HepG2 (cell line): ENCODE measurements around the gene YTHDF1. TPM values are rescaled to one million over a fixed set of nuclear protein-coding genes. Genes with fewer than 3 reads are reported as not detected.

Experiments
- ATAC-seq: fragments of 200-7000 bp; cut with Tn5 transposase; 3 replicates; pipeline ENCODE4 v1.9.1; 2020; ENCODE audit warnings: mild to moderate bottlenecking, moderate library complexity
- BruUV-seq: library from RNA; stranded (reverse); fragments of 400-500 nt; replicated peaks from 2 replicates; lab custom pipeline; 2021; lab: Mats Ljungman, UMichigan
- CTCF ChIA-PET: fragments of 300-600 bp; formaldehyde crosslinking; extraction: SDS; loops from one replicate; lab custom pipeline; 2021; ENCODE audit warnings: low total read pairs, inconsistent platforms, low intra/inter-chr PET ratio; lab: Yijun Ruan, JAX
- POLR2A ChIA-PET: fragments of 350-600 bp; sonication (Branson Sonifier 250); formaldehyde crosslinking; loops from one replicate; lab custom pipeline; 2020; ENCODE audit warnings: antibody characterized with exemption, inconsistent platforms; lab: Yijun Ruan, JAX
- DNase-seq: peaks from one replicate; pipeline ENCODE4 v3.0.0-alpha.2; 2015; ENCODE audit warnings: low spot score
- FAIRE-seq: peaks from 3 replicates; lab custom pipeline; 2011; peaks lifted over from hg19 to GRCh38; lab: Jason Lieb, UNC
- H2AFZ ChIP-seq: one replicate; pipeline ENCODE4 v1.6.1; 2011; ENCODE audit warnings: low read length, inconsistent platforms
- H3K27ac ChIP-seq: fragments of 300-600 bp; 3 replicates; pipeline ENCODE4 v1.8.0; 2011; ENCODE audit warnings: mixed run types, mild to moderate bottlenecking, mixed read lengths, low read length, inconsistent platforms; ENCODE audit not compliant: insufficient read depth; ENCODE audit errors: extremely low read length
- H3K27me3 ChIP-seq, 2 experiments: fragments of 200-600 bp in 1 of 2; 2 replicates in 1 of 2; 3 replicates in 1 of 2; pipeline versions ENCODE4 v1.6.0 to v1.8.0; 2011; ENCODE audit warnings: low read length in 2 of 2, mild to moderate bottlenecking in 2 of 2, moderate library complexity in 2 of 2, inconsistent platforms in 1 of 2; ENCODE audit not compliant: insufficient read depth in 2 of 2, control insufficient read depth in 1 of 2
- H3K36me3 ChIP-seq, 2 experiments: fragments of 200-600 bp in 1 of 2; replicated peaks in 1 of 2; 2 replicates in 1 of 2; 3 replicates in 1 of 2; pipeline versions ENCODE4 v1.5.1 to v1.8.0; 2011; ENCODE audit warnings: low read length in 2 of 2, inconsistent platforms in 1 of 2; ENCODE audit not compliant: insufficient read depth in 2 of 2, control insufficient read depth in 1 of 2
- H3K4me1 ChIP-seq: 2 replicates; pipeline ENCODE4 v1.5.1; 2012; ENCODE audit warnings: low read length, inconsistent platforms; ENCODE audit not compliant: insufficient read depth
- H3K4me2 ChIP-seq: 2 replicates; pipeline ENCODE4 v1.6.0; 2011; ENCODE audit warnings: low read depth, low read length, inconsistent platforms
- H3K4me3 ChIP-seq, 3 experiments: fragments of 200-600 bp in 1 of 3; sonication (generic), shearing (Covaris generic) in 1 of 3; replicated peaks in 1 of 3; 2 replicates each; pipeline ENCODE4 v1.5.1; 2011 to 2016; ENCODE audit warnings: low read length in 3 of 3, inconsistent platforms in 2 of 3, low read depth in 2 of 3, mild to moderate bottlenecking in 2 of 3, control low read depth in 1 of 3, mixed read lengths in 1 of 3; ENCODE audit not compliant: insufficient read depth in 1 of 3
- H3K79me2 ChIP-seq: one replicate; pipeline ENCODE4 v1.6.1; 2011; ENCODE audit warnings: low read length, inconsistent platforms; ENCODE audit not compliant: insufficient read depth
- H3K9ac ChIP-seq: 2 replicates; pipeline ENCODE4 v1.6.0; 2011; ENCODE audit warnings: mild to moderate bottlenecking, low read depth, low read length, inconsistent platforms; ENCODE audit not compliant: insufficient read depth
- H3K9me3 ChIP-seq: 2 replicates; pipeline ENCODE4 v1.5.1; 2012; ENCODE audit warnings: mild to moderate bottlenecking, low read length
- H4K20me1 ChIP-seq: 2 replicates; pipeline ENCODE4 v1.6.0; 2011; ENCODE audit warnings: inconsistent platforms, mild to moderate bottlenecking, low read length, moderate library complexity; ENCODE audit not compliant: insufficient read depth
- KLF12 ChIP-seq: sonication (generic); formaldehyde crosslinking; IDR thresholded peaks from 2 replicates; pipeline ENCODE4 v1.4.0; 2020; ENCODE audit warnings: missing genetic modification reagents, borderline replicate concordance
- MAZ ChIP-seq, 2 experiments: sonication (generic) in 1 of 2; formaldehyde crosslinking in 1 of 2; IDR thresholded peaks; 2 replicates each; pipeline versions ENCODE4 v1.5.0 to v1.6.1; 2012 to 2020; ENCODE audit warnings: low read depth in 2 of 2, mild to moderate bottlenecking in 2 of 2, borderline replicate concordance in 1 of 2, improper control_type of control experiment in 1 of 2, low read length in 1 of 2, missing genetic modification reagents in 1 of 2, moderate library complexity in 1 of 2
- NFE2 ChIP-seq: sonication (generic); formaldehyde crosslinking; IDR thresholded peaks from 2 replicates; pipeline ENCODE4 v1.4.0; 2020; ENCODE audit warnings: missing genetic modification reagents
- ZC3H4 ChIP-seq: sonication (generic); formaldehyde crosslinking; IDR thresholded peaks from 2 replicates; pipeline ENCODE4 v1.4.0; 2020; ENCODE audit warnings: missing genetic modification reagents, borderline replicate concordance
- WGBS: methylation state at CpG from one replicate; pipeline ENCODE4 v1.1.6; 2017; ENCODE audit warnings: low lambda C conversion rate; 5-methylcytosine and 5-hydroxymethylcytosine counted together
- in situ Hi-C: cut with HindIII; loops from 2 replicates; pipeline ENCODE4 v1.10.0; 2017; ENCODE audit warnings: low pct_unique_long_range_greater_than_20kb; ENCODE audit not compliant: extremely low pct_ligation_motif_present
- intact Hi-C: fragments of 100-400 bp; cut with micrococcal nuclease; formaldehyde crosslinking; loops from one replicate; pipeline ENCODE4 v1.10.0; 2022; ENCODE audit not compliant: unreplicated experiment
- polyA plus RNA-seq, 8 experiments: library from polyadenylated mRNA; depleted of rRNA in 3 of 8; stranded (reverse) in 7 of 8; unstranded in 1 of 8; fragments of >200 nt; fragmentation: Illumina TruSeq in 4 of 8; extraction: Trizol in 4 of 8; gene quantifications; 2 replicates each; pipeline versions ENCODE4 v1.2.1 to v1.2.3, GENCODE V29; 2011 to 2016; ENCODE audit warnings: low read depth in 4 of 8, missing spikeins in 1 of 8, mixed read lengths in 1 of 8; ENCODE audit not compliant: insufficient read depth in 1 of 8
- total RNA-seq, 5 experiments: library from RNA; depleted of rRNA; stranded (reverse); fragments of >200 nt; fragmentation: Illumina TruSeq; extraction: Trizol; gene quantifications; 2 replicates each; pipeline ENCODE4 v1.2.3, GENCODE V29; 2016; ENCODE audit warnings: low read depth in 1 of 5
- TF ChIP-seq, protein P1 (sequence below): IDR thresholded peaks from 2 replicates; pipeline ENCODE4 v1.6.1; 2012; ENCODE audit warnings: low read length, improper control_type of control experiment
- TF ChIP-seq, protein P2 (sequence below): IDR thresholded peaks from 2 replicates; pipeline ENCODE4 v1.4.0; 2020; ENCODE audit warnings: mild to moderate bottlenecking, missing genetic modification reagents

The YTHDF1 gene
- total and polyA plus RNA-seq, 2 of the 13 experiments (the other 11 are each of a cell fraction or from before 2014, with no cell fraction given) = 34.5 to 37.7 TPM

DNA sequence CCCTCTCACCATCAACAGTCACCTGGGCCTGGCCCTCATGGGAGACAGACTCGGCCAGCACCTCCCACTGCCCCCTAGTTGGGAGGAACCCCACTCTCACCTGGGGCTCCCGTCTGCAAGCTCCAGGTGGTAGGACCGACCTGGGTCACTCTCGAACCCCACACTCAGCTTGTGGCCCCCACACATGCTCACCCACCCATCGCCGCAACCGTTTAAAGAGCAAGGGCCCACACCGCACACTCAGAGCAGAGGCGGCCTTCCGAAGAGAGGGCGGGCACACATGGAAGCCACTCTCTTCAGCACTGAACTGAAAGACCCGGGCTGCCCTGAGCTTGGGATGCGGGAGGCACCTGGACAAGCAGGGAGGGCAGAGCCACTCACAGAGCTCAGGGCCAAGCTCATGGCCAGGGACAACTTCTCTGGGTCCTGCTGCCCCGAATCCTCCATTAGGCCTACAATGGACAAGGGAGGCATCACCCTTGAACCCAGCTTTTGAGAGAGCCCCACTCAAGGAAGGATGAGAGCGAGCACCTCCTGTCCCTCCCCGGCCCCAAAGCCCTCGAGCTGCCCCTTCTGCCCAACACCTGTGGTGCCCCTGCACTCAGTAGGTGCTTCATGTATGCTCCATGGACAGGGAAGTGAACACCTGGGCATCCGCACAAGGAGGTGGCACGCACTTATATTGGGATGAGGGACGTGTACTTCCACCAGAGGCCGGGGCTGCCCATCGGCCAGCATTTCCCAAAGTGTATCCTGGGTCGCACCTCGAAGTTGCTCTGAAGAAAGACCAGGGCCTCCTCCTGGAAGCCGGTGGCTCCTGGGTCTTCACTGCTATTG lies 50.4 kb downstream of the YTHDF1 start:
- H3K4me3 ChIP-seq = no peak overlapping the region
- H3K9me3 ChIP-seq = no peaks in the 10 kb centered on the region
- H3K79me2 ChIP-seq = no peaks in the 10 kb centered on the region
- no peak overlapping the region for H2AFZ ChIP-seq
- H3K36me3 ChIP-seq = no peaks in the 10 kb centered on the region
- FAIRE-seq = no peak
- no peaks in the 10 kb centered on the region for H3K4me1 ChIP-seq
- TF ChIP-seq, protein P1, sequence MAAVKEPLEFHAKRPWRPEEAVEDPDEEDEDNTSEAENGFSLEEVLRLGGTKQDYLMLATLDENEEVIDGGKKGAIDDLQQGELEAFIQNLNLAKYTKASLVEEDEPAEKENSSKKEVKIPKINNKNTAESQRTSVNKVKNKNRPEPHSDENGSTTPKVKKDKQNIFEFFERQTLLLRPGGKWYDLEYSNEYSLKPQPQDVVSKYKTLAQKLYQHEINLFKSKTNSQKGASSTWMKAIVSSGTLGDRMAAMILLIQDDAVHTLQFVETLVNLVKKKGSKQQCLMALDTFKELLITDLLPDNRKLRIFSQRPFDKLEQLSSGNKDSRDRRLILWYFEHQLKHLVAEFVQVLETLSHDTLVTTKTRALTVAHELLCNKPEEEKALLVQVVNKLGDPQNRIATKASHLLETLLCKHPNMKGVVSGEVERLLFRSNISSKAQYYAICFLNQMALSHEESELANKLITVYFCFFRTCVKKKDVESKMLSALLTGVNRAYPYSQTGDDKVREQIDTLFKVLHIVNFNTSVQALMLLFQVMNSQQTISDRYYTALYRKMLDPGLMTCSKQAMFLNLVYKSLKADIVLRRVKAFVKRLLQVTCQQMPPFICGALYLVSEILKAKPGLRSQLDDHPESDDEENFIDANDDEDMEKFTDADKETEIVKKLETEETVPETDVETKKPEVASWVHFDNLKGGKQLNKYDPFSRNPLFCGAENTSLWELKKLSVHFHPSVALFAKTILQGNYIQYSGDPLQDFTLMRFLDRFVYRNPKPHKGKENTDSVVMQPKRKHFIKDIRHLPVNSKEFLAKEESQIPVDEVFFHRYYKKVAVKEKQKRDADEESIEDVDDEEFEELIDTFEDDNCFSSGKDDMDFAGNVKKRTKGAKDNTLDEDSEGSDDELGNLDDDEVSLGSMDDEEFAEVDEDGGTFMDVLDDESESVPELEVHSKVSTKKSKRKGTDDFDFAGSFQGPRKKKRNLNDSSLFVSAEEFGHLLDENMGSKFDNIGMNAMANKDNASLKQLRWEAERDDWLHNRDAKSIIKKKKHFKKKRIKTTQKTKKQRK = no peak
- TF ChIP-seq NFE2 (CRISPR knock-in tag) (no peak), MAZ (IDR thresholded peaks at IDR 0.05; ENCODE audit: borderline replicate concordance, low read depth, low read length) (no peak), MAZ (CRISPR knock-in tag; IDR thresholded peaks at IDR 0.05; ENCODE audit: low read depth) (no peak), ZC3H4 (CRISPR knock-in tag) (no peak), KLF12 (CRISPR knock-in tag) (no peak)
- TF ChIP-seq, protein P2, sequence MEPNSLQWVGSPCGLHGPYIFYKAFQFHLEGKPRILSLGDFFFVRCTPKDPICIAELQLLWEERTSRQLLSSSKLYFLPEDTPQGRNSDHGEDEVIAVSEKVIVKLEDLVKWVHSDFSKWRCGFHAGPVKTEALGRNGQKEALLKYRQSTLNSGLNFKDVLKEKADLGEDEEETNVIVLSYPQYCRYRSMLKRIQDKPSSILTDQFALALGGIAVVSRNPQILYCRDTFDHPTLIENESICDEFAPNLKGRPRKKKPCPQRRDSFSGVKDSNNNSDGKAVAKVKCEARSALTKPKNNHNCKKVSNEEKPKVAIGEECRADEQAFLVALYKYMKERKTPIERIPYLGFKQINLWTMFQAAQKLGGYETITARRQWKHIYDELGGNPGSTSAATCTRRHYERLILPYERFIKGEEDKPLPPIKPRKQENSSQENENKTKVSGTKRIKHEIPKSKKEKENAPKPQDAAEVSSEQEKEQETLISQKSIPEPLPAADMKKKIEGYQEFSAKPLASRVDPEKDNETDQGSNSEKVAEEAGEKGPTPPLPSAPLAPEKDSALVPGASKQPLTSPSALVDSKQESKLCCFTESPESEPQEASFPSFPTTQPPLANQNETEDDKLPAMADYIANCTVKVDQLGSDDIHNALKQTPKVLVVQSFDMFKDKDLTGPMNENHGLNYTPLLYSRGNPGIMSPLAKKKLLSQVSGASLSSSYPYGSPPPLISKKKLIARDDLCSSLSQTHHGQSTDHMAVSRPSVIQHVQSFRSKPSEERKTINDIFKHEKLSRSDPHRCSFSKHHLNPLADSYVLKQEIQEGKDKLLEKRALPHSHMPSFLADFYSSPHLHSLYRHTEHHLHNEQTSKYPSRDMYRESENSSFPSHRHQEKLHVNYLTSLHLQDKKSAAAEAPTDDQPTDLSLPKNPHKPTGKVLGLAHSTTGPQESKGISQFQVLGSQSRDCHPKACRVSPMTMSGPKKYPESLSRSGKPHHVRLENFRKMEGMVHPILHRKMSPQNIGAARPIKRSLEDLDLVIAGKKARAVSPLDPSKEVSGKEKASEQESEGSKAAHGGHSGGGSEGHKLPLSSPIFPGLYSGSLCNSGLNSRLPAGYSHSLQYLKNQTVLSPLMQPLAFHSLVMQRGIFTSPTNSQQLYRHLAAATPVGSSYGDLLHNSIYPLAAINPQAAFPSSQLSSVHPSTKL (CRISPR knock-in tag) = no peak
- TF ChIP-seq, all 625 proteins: peak for 0
- in situ Hi-C loops (no loop called here), intact Hi-C loops (no loop called here)
- no peak for ATAC-seq
- CTCF ChIA-PET = no interaction called here
- WGBS = 42% methylated on average over 20 of the region's 25 CpGs
- H3K9ac ChIP-seq = no peak overlapping the region
- peaks cover 14% of the 10 kb centered on the region; the same call in 1 of the 2 replicates for H4K20me1 ChIP-seq
- BruUV-seq = no TSS peak
- DNase-seq = no peak
- no peak overlapping the region for H3K27ac ChIP-seq
- H3K27me3 ChIP-seq = peaks cover 48 to 93% of the 10 kb centered on the region in 2 experiments
- POLR2A ChIA-PET = no interaction called here
- H3K4me2 ChIP-seq = no peak overlapping the region
